Activated CD4-positive, alpha-beta T cell treated with anti-CD3 and anti-CD28 coated beads for 24 hours (primary cell): Measurements from ENCODE around the gene TST.

Experiments used
- DNase-seq, 2 donors: peaks; one replicate each; pipeline ENCODE4 v3.0.0-alpha.2; 2020; ENCODE audit warnings: low read depth in 2 of 2

The TST gene

DNA sequence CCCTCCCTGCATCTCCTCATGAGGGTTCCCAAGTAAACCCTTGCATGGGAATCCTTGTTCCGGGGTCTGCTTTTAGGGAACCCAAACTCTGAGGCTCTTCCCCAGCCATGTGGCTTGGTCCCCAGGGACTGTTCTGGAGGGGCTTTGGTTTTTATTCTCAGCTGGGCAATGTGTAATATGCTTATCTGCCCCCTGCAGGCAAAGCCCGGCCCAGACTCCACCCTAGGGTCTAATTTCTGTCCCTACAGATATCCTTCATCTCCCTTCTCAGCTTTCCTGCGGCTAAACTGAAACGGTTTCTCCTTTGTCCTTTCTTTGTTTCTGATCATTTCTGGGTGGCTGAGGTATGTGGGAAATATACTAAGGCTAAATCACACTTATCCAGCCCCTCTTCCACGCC lies 37.1 kb downstream of the TST start:
- DNase-seq: no peak

DNA sequence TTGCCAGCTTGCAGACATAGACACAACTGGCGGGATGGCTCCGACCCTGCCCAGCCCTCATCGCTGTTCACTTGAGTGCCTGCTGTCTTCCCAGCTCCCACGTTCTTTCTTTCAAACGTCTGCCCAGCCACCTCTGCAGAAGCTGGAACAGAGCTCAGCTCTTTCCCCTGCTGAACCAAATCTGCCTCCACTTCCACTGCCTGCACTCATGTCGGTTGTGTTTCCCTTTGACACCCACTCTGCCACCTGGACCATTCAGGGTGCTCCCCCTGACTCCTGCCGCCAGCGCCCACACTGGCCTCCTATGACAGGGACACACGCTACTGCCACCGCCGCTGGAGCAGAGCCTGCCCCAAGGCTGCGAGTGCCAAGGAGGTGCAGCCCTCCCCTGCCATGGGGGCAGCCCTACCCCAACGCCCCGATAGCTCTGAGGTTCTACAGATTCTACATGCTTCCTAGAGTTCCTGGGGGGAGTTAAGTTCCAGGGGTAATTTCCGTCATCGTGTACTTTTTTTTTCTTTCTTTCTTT lies 37.9 kb downstream of the TST start:
- no peak for DNase-seq

DNA sequence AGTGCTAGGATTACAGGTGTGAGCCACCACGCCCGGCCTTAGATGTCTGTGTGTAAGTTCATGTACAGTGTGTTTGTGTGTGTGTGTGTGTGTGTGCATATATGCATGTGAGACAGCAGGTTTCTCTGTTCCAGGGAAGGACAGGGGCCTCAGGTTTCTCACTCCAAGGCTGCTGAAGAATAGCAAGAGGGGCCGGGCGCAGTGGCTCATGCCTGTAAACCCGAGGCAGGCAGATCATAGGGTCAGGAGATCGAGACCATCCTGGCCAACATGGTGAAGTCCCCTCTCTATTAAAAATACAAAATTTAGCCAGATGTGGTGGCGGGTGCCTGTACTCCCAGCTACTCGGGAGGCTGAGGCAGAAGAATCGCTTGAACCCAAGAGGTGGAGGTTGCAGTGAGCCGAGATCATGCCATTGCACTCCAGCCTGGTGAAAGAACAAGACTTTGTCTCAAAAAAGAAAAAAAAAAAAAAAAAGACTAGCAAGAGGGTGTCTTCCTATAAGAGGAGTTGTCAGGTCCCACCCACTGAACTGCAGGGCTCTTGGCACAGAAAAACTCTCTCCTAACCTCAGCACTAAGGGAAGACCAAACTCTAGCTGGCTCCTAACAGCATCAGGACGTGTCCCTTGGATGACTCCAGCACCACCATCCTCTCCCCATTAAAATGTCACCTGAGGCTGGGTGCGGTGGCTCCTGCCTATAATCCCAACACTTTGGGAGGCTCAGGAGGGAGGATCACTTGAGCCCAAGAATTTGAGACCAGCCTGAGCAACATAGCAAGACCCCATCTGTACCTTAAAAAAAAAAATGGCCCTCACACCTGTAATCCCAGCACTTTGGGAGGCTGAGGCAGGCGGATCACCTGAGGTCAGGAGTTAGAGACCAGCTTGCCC lies 40.0 kb downstream of the TST start:
- no peak for DNase-seq

DNA sequence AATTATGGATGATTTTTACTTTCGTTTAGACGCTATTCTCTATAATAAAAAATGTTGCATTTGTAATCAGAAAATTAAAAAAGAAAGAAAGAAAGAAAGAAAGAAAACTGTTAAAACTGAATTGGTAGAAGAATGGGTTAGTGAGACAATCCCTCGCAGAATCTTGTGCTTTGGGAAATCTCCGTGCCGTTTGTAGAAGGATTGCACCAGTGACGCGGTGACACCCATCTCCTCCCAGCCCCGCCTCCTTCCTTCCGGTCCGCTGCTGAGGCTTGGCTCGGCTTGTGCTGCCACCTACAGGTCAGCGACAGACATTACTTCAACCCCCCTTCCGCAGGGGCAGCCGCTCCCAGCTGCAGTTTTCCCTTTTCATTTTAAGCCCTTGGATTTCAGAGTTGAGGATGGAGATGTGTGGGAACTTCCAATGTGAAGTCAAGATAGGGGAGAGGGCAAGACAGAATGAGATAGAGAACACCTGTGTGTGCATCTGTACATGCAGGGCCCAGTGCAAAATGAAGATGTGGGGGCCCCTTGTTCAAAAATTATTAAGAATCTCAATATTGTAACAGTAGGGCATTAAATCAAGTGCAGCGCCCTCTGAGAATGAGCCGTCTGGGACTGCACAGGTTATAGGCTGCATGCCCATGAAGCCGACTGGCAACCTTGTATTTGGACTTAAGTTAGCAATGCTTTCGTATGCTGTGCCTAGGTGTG lies 41.1 kb downstream of the TST start:
- DNase-seq: peak; percentile 86 to 88

DNA sequence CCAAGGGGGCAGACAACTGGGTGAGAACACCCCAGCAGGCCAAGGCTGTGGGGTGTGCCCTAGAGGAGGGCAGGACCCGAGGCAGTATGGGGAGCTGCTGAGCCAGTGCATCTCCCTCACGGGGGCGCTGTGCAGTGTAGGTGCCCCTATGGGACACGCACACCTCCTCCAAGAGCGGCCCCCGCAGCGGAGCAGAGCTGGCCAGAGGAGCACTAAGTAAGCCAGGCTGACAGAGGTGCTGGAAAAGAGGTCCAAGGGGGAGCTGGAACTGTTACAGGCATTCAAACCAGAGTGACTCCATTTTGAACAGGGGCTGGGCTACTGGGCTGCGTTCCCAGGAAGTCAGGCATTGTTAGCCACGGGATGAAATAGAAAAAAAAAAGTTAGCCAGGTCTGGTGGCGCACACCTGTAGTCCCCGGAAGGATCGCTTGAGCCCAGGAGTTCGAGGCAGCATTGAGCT lies 41.8 kb downstream of the TST start:
- DNase-seq: peak; percentile 64 to 75

DNA sequence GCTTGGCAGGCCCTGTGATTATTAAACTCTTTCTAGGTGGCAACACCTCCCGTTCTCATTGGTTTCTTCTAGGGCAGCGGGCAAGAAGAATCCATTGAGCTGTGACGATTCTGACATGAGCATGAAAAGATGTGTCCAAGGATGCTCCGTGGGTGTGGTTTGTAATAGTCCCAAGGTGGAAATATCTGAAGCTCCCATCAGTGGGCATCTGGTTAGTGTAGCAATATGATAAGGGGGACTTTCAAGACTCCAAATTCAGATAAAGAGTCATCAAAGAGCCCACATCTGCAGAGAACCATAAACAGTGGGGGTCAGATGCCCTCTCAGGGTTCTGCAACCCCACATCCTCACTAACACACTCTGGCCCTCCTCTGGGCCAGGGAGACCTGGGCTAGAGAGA lies 42.6 kb downstream of the TST start:
- no peak for DNase-seq

DNA sequence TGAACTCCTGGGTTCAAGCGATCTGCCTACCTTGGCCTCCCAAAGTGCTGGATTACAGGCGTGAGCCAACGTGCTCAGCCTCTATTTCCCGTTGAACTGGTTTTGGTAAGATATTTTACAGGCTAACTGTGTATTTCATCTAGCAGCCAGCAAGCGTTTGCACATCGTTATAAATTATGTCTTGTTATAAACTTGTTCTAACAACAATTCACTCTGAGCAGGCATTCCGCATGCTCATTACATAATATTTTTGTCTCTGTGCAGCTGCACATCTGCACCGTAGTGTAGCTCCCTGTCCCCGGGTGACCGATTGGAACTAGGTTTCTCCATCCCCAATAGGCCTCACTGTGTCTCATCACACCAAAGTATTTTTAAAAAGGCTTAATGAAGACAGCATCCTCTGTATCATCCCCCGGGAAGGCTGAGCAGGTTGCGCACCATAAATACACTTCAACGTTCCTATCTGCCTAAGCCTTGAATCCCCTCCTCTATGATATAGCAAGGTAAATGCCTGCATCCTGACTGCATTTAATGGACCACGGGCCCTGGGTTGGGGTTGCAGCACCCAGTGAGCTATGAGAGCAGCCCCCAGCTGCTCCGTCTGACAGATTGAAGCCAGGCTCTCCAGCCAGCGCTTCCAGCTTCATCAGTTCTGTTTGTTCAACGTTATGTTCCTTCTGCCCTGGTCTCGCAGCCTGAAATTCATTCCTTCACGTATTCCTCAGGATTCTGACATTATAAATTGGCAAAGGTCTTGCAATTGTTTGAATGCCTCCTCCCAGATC lies 47.7 kb downstream of the TST start:
- no peak for DNase-seq

DNA sequence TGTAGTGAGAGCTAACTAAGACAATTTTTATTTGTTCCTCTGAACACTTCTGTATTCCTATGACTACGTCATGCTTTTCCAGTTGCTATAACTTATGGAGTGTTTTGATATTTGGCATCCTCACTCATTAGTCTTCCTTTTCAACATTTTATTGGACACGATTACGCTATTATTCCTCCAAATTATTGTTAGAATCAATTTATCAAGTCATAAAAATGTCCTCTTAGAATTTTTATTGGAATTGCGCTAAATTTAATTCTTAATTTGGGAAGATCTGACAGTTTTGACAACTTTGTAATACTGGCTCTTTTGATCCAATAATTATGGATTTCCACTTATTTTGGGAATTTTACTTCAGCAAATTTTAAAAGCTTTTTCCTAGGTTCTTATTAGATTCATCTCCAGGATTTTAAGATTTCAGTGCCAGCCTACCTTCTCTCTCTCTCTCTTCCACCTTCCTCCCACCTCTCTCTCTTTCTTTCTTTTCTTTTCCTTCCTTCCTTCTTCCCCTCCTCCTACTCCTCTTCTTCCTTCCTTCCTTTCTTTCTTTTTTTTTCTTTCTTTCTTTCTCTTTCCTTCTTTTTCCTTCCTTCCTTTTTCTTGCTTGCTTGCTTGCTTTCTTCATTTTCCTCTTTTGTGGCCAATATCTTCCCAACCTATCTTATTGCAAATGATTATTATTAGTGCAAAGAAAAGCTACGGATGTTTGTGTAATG lies 50.8 kb downstream of the TST start:
- no peak for DNase-seq

DNA sequence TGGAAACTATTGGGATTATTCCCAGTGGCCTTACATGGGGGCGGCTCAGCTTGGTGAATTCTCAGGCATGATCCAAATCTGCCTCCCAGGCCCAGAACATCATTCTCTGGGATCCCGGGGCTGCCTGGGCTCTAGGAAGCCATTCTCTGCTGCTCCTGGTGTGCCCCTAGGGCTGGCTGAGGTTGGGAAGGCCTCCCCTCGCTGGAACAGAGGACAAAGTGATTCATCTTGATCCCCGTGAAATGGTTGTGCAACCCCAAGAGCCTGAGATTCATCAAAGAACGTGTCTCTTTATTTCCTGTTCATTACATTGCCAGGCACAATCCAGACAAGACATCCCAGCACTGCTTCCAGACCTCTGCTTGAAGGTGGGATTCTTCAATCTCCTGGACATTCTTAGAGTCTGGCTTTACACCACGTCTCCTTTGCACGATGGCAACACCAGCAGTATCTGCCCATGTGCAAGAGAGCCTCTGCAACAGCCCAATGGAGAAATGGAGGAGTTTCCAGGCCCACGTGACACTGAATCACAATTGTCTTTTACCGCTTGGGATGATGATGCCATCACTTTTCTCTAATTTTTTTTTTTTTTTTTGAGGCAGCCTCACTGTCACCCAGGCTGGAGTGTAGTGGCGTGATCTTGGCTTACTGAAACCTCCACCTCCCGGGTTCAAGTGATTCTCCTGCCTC lies 52.3 kb downstream of the TST start:
- DNase-seq: no peak

DNA sequence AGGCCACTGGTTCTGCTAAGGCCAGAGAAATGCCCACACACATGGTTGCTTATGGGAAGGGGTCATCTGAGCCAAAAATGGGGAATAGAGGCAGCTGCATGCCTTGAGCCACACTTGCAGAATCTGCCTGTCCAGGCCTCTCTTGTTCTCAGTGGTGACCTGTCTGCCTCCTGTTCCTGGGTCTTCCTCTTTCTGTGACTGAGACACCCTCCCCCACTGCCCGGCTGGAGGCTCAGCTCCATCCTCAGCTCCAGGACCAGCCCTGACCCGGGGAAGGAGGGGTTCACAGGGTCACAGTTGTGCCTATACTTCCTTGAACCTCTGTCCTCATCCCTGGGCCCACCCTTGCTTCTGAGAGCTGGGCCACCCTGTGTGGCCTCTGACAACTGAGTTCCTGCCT lies 53.6 kb downstream of the TST start:
- DNase-seq: no peak

DNA sequence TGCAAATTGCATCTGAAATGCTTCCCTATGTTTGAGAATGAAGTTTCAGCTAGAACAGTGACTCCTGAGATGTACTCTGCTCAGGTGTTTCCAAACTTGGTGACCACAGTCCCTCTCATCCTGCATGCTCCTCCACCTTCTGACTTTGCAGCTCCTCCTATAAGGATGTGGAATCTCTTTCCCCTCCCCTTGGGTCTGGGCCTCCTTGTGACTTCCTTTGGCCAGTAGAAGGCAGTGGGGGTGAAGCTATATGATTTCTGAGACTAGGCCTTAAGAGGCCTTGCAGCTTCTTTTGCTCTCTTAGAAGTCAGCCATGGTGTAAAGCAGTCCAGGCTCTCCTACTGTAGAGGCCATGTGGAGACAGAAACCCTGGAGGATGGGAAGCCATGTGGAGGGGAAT lies 55.1 kb downstream of the TST start:
- no peak for DNase-seq

DNA sequence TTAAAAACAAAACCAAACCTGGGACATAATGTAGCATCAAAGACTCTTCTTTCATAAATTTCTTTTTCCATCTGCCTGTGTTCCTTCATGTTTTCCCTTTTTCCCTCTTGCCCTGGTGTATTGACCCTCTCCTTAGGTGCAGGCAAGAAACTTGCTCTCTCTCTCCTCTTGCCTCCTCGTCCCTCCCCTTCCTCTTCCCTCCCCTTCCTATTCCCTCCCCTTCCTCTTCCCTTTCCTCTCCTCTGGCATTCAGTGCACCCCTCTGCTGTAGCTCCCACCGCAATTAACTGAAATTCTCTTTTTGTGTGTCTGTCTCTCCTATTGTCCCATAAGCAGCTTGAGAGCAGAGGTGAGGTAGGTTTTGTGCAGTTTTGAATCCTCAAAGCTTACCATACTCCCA lies 55.9 kb downstream of the TST start:
- no peak for DNase-seq

DNA sequence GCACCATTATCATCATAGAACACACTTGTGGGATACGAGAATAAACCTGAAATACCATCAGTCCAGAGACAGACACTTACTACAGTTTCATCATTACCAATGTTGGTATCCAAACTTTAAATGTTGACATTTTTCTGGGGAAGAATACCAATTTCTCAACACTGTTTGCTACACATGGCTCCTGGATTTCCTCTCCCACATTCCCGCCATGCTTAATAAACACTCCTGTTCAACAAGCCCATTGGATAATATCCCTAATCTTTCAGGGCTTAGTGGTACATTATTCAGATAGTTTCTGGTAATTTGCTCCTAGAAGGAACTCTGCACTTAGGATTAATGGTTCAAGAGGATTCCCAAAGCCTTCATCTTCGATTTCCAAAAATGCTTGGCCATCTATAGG lies 57.6 kb downstream of the TST start:
- DNase-seq: no peak
